K562 (cell line): ENCODE data around the gene EPHA2. TPM values are rescaled to one million over a fixed set of nuclear protein-coding genes. Genes with fewer than 3 reads are reported as not detected.

Experiments
- ATAC-seq: fragments of 200-7000 bp; cut with Tn5 transposase; 3 replicates; pipeline ENCODE4 v1.9.1; 2020; ENCODE audit warnings: moderate library complexity
- BruUV-seq: library from RNA; stranded (reverse); fragments of 400-500 nt; replicated peaks from 2 replicates; lab custom pipeline; 2021; lab: Mats Ljungman, UMichigan
- CTCF ChIA-PET: fragments of 300-600 bp; formaldehyde crosslinking; extraction: SDS; loops from one replicate; lab custom pipeline; 2021; ENCODE audit warnings: low intra/inter-chr PET ratio; lab: Yijun Ruan, JAX
- POLR2A ChIA-PET: fragments of 300-600, 350-650 bp; sonication (Branson Sonifier 250); formaldehyde crosslinking; extraction: SDS; loops from one replicate; lab custom pipeline; 2021; ENCODE audit warnings: antibody characterized with exemption, inconsistent platforms; lab: Yijun Ruan, JAX
- DNase-seq, 4 experiments: peaks; one replicate each; pipeline versions ENCODE4 v3.0.0 to v3.0.0-alpha.2; 2011 to 2018; ENCODE audit warnings: low spot score in 3 of 4, mixed read lengths in 3 of 4; ENCODE audit errors: extremely low read depth in 1 of 4
- FAIRE-seq: peaks from 2 replicates; lab custom pipeline; 2011; peaks lifted over from hg19 to GRCh38; lab: Jason Lieb, UNC
- H2AFZ ChIP-seq: 2 replicates; pipeline ENCODE4 v1.6.0; 2011; ENCODE audit warnings: low read depth, low read length, control low read depth, inconsistent platforms
- H3K27ac ChIP-seq: fragments of 200-600 bp; 3 replicates; pipeline ENCODE4 v1.8.0; 2011; ENCODE audit warnings: low read depth, mild to moderate bottlenecking, control low read depth, inconsistent platforms, low read length, moderate library complexity, mixed read lengths; ENCODE audit errors: extremely low read depth
- H3K27me3 ChIP-seq, 2 experiments: fragments of 300-600 bp in 1 of 2; 2 replicates in 1 of 2; 3 replicates in 1 of 2; pipeline versions ENCODE4 v1.6.0 to v1.8.0; 2011; ENCODE audit warnings: inconsistent platforms in 2 of 2, low read length in 2 of 2, mild to moderate bottlenecking in 1 of 2, mixed read lengths in 1 of 2, moderate library complexity in 1 of 2; ENCODE audit not compliant: control insufficient read depth in 2 of 2, insufficient read depth in 2 of 2
- H3K36me3 ChIP-seq: fragments of 300-600 bp; 3 replicates; pipeline ENCODE4 v1.8.0; 2011; ENCODE audit warnings: mild to moderate bottlenecking, low read length, inconsistent platforms; ENCODE audit not compliant: control insufficient read depth, insufficient read depth
- H3K4me1 ChIP-seq, 2 experiments: fragments of 200-600 bp in 1 of 2; replicated peaks in 1 of 2; 2 replicates in 1 of 2; 3 replicates in 1 of 2; pipeline versions ENCODE4 v1.5.1 to v1.8.0; 2011; ENCODE audit warnings: inconsistent platforms in 2 of 2, low read length in 2 of 2, mild to moderate bottlenecking in 1 of 2, mixed read lengths in 1 of 2, moderate library complexity in 1 of 2; ENCODE audit not compliant: control insufficient read depth in 2 of 2, insufficient read depth in 2 of 2
- H3K4me2 ChIP-seq: 2 replicates; pipeline ENCODE4 v1.6.1; 2011; ENCODE audit warnings: low read length, control low read depth, inconsistent platforms, mixed read lengths; ENCODE audit not compliant: insufficient read depth
- H3K4me3 ChIP-seq: fragments of 200-600 bp; sonication (generic), shearing (Covaris generic); 2 replicates; pipeline ENCODE4 v1.5.1; 2016; ENCODE audit warnings: control low read depth, inconsistent platforms
- H3K79me2 ChIP-seq: fragments of 200-600 bp; 3 replicates; pipeline ENCODE4 v1.8.0; 2011; ENCODE audit warnings: low read length, inconsistent platforms; ENCODE audit not compliant: control insufficient read depth, insufficient read depth
- H3K9ac ChIP-seq, 2 experiments: 2 replicates each; pipeline versions ENCODE4 v1.6.0 to v1.6.1; 2011; ENCODE audit warnings: low read depth in 2 of 2, low read length in 2 of 2, control low read depth in 1 of 2, inconsistent platforms in 1 of 2, mild to moderate bottlenecking in 1 of 2, mixed read lengths in 1 of 2; ENCODE audit not compliant: insufficient read depth in 1 of 2
- H3K9me1 ChIP-seq: one replicate; pipeline ENCODE4 v1.6.0; 2011; ENCODE audit warnings: inconsistent platforms, mild to moderate bottlenecking, low read length, moderate library complexity; ENCODE audit not compliant: control insufficient read depth, insufficient read depth
- H3K9me3 ChIP-seq: replicated peaks from 2 replicates; pipeline ENCODE4 v1.5.1; 2011; ENCODE audit warnings: low read depth, low read length, inconsistent platforms; ENCODE audit not compliant: control insufficient read depth, insufficient read depth
- H4K20me1 ChIP-seq: replicated peaks from 2 replicates; pipeline ENCODE4 v1.6.1; 2011; ENCODE audit warnings: low read length, inconsistent platforms, mixed read lengths; ENCODE audit not compliant: control insufficient read depth, insufficient read depth
- CBFA2T3 ChIP-seq: fragments of 450-650 bp; IDR thresholded peaks from 2 replicates; pipeline ENCODE4 v1.6.1; 2017
- GATAD2B ChIP-seq: fragments of 450-650 bp; IDR thresholded peaks from 2 replicates; pipeline ENCODE4 v1.6.1; 2017; ENCODE audit warnings: mild to moderate bottlenecking, borderline replicate concordance
- HINFP ChIP-seq: fragments of 450-650 bp; conservative IDR thresholded peaks from 2 replicates; pipeline ENCODE4 v1.6.1; 2016; ENCODE audit warnings: missing genetic modification characterization, low read depth, mild to moderate bottlenecking, control low read depth, missing compliant biosample characterization
- RAD21 ChIP-seq, 2 experiments: fragments of 250-450 bp in 1 of 2; fragments of 450-650 bp in 1 of 2; sonication (Bioruptor Pico) in 1 of 2; formaldehyde crosslinking in 1 of 2; IDR thresholded peaks in 1 of 2; conservative IDR thresholded peaks in 1 of 2; 2 replicates each; pipeline versions ENCODE4 v1.4.0 to v1.8.0; 2020 to 2022; ENCODE audit warnings: mild to moderate bottlenecking in 2 of 2, moderate library complexity in 1 of 2
- RERE ChIP-seq: sonication (generic); formaldehyde crosslinking; IDR thresholded peaks from 2 replicates; pipeline ENCODE4 v1.8.0; 2023; ENCODE audit warnings: missing genetic modification reagents, mild to moderate bottlenecking, borderline replicate concordance
- TEAD1 ChIP-seq, 2 experiments: fragments of 450-650 bp in 1 of 2; sonication (generic) in 1 of 2; formaldehyde crosslinking; IDR thresholded peaks; 2 replicates each; pipeline versions ENCODE4 v1.4.0 to v1.8.0; 2020 to 2022; ENCODE audit warnings: mild to moderate bottlenecking in 2 of 2, missing genetic modification reagents in 1 of 2
- WGBS: fragments of 100-300 bp; shearing (Covaris generic); methylation state at CpG from one replicate; pipeline ENCODE4 v1.1.6; 2016; ENCODE audit warnings: low coverage, mixed read lengths; ENCODE audit not compliant: insufficient coverage; ENCODE audit errors: missing lambda C conversion rate; 5-methylcytosine and 5-hydroxymethylcytosine counted together
- in situ Hi-C: fragments of 300-500 bp; cut with MboI; formaldehyde crosslinking; loops from 4 replicates; pipeline ENCODE4 v1.15.0; 2018; ENCODE audit warnings: inconsistent platforms, mixed read lengths
- intact Hi-C: fragments of 100-400 bp; cut with micrococcal nuclease; formaldehyde crosslinking; loops from 2 replicates; pipeline ENCODE4 v1.14.2; 2022
- polyA plus RNA-seq, 8 experiments: library from polyadenylated mRNA; depleted of rRNA in 4 of 8; stranded (reverse) in 5 of 8; unstranded in 3 of 8; fragments of >200 nt; fragmentation: Nextera tagmentation in 2 of 8; fragmentation: Illumina TruSeq in 1 of 8; extraction: Ambion mirVana in 2 of 8; extraction: Trizol in 1 of 8; gene quantifications; 2 replicates each; pipeline versions ENCODE4 v1.2.1 to v1.2.3, GENCODE V29; 2011 to 2014; ENCODE audit warnings: inconsistent platforms in 1 of 8, missing spikeins in 1 of 8
- total RNA-seq, 7 experiments: library from RNA; depleted of rRNA in 6 of 7; stranded (reverse); fragments of >200 nt in 6 of 7; fragmentation: Illumina TruSeq in 2 of 7; extraction: Trizol in 2 of 7; gene quantifications; 2 replicates each; pipeline versions ENCODE4 v1.2.1 to v1.2.3, GENCODE V29; 2011 to 2021; ENCODE audit warnings: low replicate concordance in 1 of 7
- TF ChIP-seq, protein P1 (sequence below): fragments of 250-450 bp; sonication (Bioruptor Pico); IDR thresholded peaks from 2 replicates; pipeline ENCODE4 v1.4.0; 2020; ENCODE audit warnings: mild to moderate bottlenecking

Gene EPHA2
- total and polyA plus RNA-seq, 9 of the 15 experiments (the other 6 are each of a cell fraction or from before 2014, with no cell fraction given), result 0.04 to 0.40 (median 0.07) TPM; not detected in 4

- H4K20me1 ChIP-seq, result no peaks in the 10 kb centered on the region; the same call in 1 of the 2 replicates
- ChIA-PET CTCF (no interaction called here), POLR2A (interaction anchor here (0.9 to 1.7 kb wide), 3 partner anchors 14 to 33 kb away, joined by 3 to 4 read pairs (median 4); no protein-coding TSS in a partner anchor)
- DNase-seq, result no peak
- no peak overlapping the region for H3K4me3 ChIP-seq
- no peak overlapping the region for H3K27ac ChIP-seq
- ATAC-seq, result no peak
- H2AFZ ChIP-seq, result no peak overlapping the region
- no peak for FAIRE-seq
- H3K4me1 ChIP-seq, result peaks cover 0 to 32% of the 10 kb centered on the region in 2 experiments; a peak in 3 of 5 replicates
- H3K79me2 ChIP-seq, result no peaks in the 10 kb centered on the region
- no peaks in the 10 kb centered on the region for H3K36me3 ChIP-seq
- H3K4me2 ChIP-seq, result no peak overlapping the region
- peak overlapping the region in 1 of 2 experiments; percentile 43; a peak in 1 of 4 replicates for H3K9ac ChIP-seq
- in situ Hi-C loops (no loop called here), intact Hi-C loops (no loop called here)
- TF ChIP-seq CBFA2T3 (no peak), TEAD1 (CRISPR knock-in tag; IDR thresholded peaks at IDR 0.05) (no peak), HINFP (tag) (no peak), RERE (no peak), GATAD2B (no peak), RAD21 (CRISPR knock-in tag; conservative IDR thresholded peaks at IDR 0.05 in 1 of 2, IDR thresholded peaks at IDR 0.05 in 1 of 2) (no peak)
- TF ChIP-seq, protein P1, sequence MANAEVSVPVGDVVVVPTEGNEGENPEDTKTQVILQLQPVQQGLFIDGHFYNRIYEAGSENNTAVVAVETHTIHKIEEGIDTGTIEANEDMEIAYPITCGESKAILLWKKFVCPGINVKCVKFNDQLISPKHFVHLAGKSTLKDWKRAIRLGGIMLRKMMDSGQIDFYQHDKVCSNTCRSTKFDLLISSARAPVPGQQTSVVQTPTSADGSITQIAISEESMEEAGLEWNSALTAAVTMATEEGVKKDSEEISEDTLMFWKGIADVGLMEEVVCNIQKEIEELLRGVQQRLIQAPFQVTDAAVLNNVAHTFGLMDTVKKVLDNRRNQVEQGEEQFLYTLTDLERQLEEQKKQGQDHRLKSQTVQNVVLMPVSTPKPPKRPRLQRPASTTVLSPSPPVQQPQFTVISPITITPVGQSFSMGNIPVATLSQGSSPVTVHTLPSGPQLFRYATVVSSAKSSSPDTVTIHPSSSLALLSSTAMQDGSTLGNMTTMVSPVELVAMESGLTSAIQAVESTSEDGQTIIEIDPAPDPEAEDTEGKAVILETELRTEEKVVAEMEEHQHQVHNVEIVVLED (CRISPR knock-in tag), result no peak
- H3K9me1 ChIP-seq, result no peaks in the 10 kb centered on the region
- no TSS peak for BruUV-seq
- WGBS, result 45% methylated on average over 7 of the region's 7 CpGs
- H3K27me3 ChIP-seq, result no peaks in the 10 kb centered on the region
- H3K9me3 ChIP-seq, result peaks cover 7% of the 10 kb centered on the region; the same call in 1 of the 2 replicates
Observed at GRCh38 chr1:16110884-16111283, 45.0 kb downstream of the EPHA2 start.
